NB4 (cell line): Measurements from ENCODE around the gene CHST13.

Source experiments
- DNase-seq: peaks from one replicate; pipeline ENCODE4 v3.0.0; 2010; ENCODE audit warnings: low read depth
- H3K4me3 ChIP-seq: one replicate; pipeline ENCODE4 v1.5.1; 2011; ENCODE audit warnings: mild to moderate bottlenecking, low read depth, low read length, moderate library complexity
- CTCF ChIP-seq: IDR thresholded peaks from one replicate; pipeline ENCODE4 v1.5.1; 2012; ENCODE audit warnings: low read depth, low read length
- MAX ChIP-seq: IDR thresholded peaks from 2 replicates; pipeline ENCODE4 v1.6.1; 2011; ENCODE audit warnings: low read depth, low read length
- MYC ChIP-seq: IDR thresholded peaks from 2 replicates; pipeline ENCODE4 v1.6.1; 2011; ENCODE audit warnings: low read depth, low read length
- POLR2A ChIP-seq: IDR thresholded peaks from 2 replicates; pipeline ENCODE4 v1.6.1; 2011; ENCODE audit warnings: mild to moderate bottlenecking; ENCODE audit not compliant: insufficient read length; ENCODE audit errors: extremely low read depth

CHST13 gene

DNA sequence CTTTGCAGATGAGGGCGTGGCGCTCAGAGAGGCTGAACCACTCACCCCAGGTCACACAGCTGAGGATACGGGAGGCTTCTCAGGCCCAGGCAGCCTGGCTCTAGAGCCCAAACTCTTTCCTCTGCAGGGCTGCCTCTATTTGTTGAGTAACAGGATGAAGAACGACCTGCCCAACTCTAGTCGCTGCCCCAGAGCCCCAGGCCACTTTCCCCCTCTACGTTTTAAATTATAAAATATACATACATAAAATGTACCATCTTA is 29.1 kb upstream of the CHST13 start:
- DNase-seq: no peak
- no peak overlapping the region for H3K4me3 ChIP-seq
- no peak for TF ChIP-seq MYC
- TF ChIP-seq MAX: no peak
- TF ChIP-seq CTCF: no peak
- no peak for TF ChIP-seq POLR2A

DNA sequence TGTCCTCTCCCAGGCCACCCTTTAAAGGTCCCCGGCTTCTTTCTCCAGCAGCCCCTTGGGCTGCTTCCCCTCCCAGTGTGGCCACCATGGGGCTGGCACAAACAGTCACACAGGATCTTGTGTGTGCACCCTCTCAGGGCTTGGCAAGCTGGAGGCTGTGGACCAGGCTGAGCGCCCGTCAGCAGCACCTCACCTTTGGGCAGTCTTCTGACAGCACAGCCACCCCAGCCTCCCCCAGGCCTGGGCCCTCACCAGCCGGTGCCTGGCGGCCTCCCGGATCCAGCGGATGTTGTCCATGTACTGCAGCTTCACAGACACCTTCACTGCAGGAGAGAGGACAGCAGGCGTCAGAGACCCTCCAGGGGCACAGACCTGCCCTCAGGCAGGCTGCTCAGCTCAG is 28.2 kb upstream of the CHST13 start:
- no peak for TF ChIP-seq POLR2A
- TF ChIP-seq MAX: no peak
- DNase-seq: no peak

GRCh38 chr3:126496894-126497850 is 26.8 kb upstream of the CHST13 start:
- TF ChIP-seq CTCF: no peak
- no peak for TF ChIP-seq POLR2A
- TF ChIP-seq MYC: no peak
- 0 out of 2 replicates have a peak, but pooled peaks have one; percentile 16 for TF ChIP-seq MAX
- H3K4me3 ChIP-seq: no peak overlapping the region
- DNase-seq: peak; percentile 43

More for the DNA sequence above, 28.2 kb upstream of the CHST13 start:
- H3K4me3 ChIP-seq: no peak overlapping the region

DNA sequence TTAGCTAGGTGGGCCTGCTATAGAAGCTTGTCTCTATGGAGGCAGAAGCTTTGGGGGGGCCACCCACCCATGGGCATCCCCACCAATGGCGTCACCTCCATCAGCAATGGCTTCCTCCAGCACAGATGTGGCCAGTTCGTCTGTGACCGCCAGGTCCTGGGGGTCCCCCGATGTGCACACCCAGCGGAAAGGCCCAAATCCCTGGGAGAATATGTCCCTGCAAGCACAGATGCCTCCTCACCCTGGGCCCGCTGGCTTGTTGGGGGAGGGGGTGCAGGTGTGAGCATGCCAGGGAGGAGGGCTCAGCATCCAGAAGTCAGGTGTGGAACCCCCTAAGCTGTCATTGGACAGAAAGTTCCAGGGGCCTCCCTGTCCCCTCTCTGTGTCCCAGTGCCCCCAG is 26.0 kb upstream of the CHST13 start:
- DNase-seq: no peak
- TF ChIP-seq CTCF (no peak), POLR2A (no peak), MAX (no peak), MYC (no peak)
- no peak overlapping the region for H3K4me3 ChIP-seq

DNA sequence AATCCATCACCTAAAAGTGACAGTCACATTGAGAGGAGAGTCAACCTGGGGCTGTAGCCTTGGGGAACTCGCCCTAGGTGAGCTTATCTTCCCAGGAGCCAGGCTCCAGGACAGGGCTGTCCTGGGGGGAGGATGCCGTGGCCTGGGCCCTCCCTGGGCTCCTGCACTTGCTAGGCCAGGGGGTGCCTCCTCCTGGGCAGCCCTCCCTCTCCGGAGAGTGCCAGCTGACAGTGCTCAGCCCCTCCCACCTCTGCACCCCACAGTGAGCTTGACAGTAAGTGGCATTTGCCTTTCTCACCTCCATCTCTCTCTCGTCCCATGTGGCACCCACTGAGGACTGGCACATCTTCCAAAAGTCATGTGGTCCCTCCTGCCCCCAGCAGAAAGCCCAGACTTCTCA is 25.5 kb upstream of the CHST13 start:
- no peak overlapping the region for H3K4me3 ChIP-seq
- no peak for TF ChIP-seq CTCF
- no peak for DNase-seq

GRCh38 chr3:126498929-126499328 is 25.0 kb upstream of the CHST13 start:
- TF ChIP-seq CTCF (no peak), MYC (no peak), MAX (no peak), POLR2A (no peak)
- no peak for DNase-seq
- H3K4me3 ChIP-seq: no peak overlapping the region
